K562 (cell line): Measurements from ENCODE around the gene DUSP10.

ENCODE experiments used
- ATF7 ChIP-seq: fragments of 450-650 bp; IDR thresholded peaks from 2 replicates; pipeline ENCODE4 v1.7.1; 2014; ENCODE audit warnings: mild to moderate bottlenecking, moderate library complexity
- CTCF ChIP-seq, 3 experiments: IDR thresholded peaks in 2 of 3; conservative IDR thresholded peaks in 1 of 3; 2 replicates each; pipeline ENCODE4 v1.5.1; 2011 to 2012; ENCODE audit warnings: low read length in 3 of 3, mild to moderate bottlenecking in 3 of 3, control low read depth in 2 of 3, improper control_type of control experiment in 1 of 3, inconsistent platforms in 1 of 3, low read depth in 1 of 3, mixed read lengths in 1 of 3, moderate library complexity in 1 of 3; ENCODE audit not compliant: insufficient read depth in 2 of 3
- E2F4 ChIP-seq: sonication (generic); formaldehyde crosslinking; IDR thresholded peaks from 2 replicates; pipeline ENCODE4 v1.8.0; 2022; ENCODE audit warnings: mild to moderate bottlenecking, low read depth, missing genetic modification reagents
- E2F5 ChIP-seq: sonication (generic); formaldehyde crosslinking; IDR thresholded peaks from 2 replicates; pipeline ENCODE4 v1.8.0; 2022; ENCODE audit warnings: mild to moderate bottlenecking, missing genetic modification reagents
- FOXK1 ChIP-seq: sonication (generic); formaldehyde crosslinking; IDR thresholded peaks from 2 replicates; pipeline ENCODE4 v1.8.0; 2022; ENCODE audit warnings: missing genetic modification reagents, mild to moderate bottlenecking, borderline replicate concordance
- HOXB6 ChIP-seq: fragments of 250-450 bp; sonication (Bioruptor Pico); IDR thresholded peaks from 2 replicates; pipeline ENCODE4 v1.5.1; 2022; ENCODE audit warnings: mild to moderate bottlenecking, borderline replicate concordance
- PPARD ChIP-seq: fragments of 250-450 bp; sonication (Bioruptor Pico); IDR thresholded peaks from 2 replicates; pipeline ENCODE4 v1.8.0; 2022; ENCODE audit warnings: inconsistent platforms, mild to moderate bottlenecking, moderate library complexity
- SPI1 ChIP-seq: IDR thresholded peaks from 2 replicates; pipeline ENCODE4 v1.6.1; 2011; ENCODE audit warnings: low read depth, low read length, control low read depth, borderline replicate concordance
- ZNF778 ChIP-seq: fragments of 450-650 bp; formaldehyde crosslinking; IDR thresholded peaks from 2 replicates; pipeline ENCODE4 v1.4.0; 2020; ENCODE audit warnings: mild to moderate bottlenecking, moderate library complexity

- no peak for TF ChIP-seq PPARD (CRISPR knock-in tag)
- no peak for TF ChIP-seq SPI1
- TF ChIP-seq ATF7, result no peak
- TF ChIP-seq CTCF (IDR thresholded peaks at IDR 0.05 in 2 of 3, conservative IDR thresholded peaks at IDR 0.05 in 1 of 3; ENCODE audit: insufficient read depth in 2 of 3, low read depth in 1 of 3, low read length in 3 of 3), result no peak
- TF ChIP-seq HOXB6 (CRISPR knock-in tag), result no peak
- TF ChIP-seq E2F4 (CRISPR knock-in tag), result no peak
- TF ChIP-seq FOXK1, result no peak
- no peak for TF ChIP-seq ZNF778
- TF ChIP-seq E2F5 (CRISPR knock-in tag), result no peak
Measured at GRCh38 chr1:221700948-221701347, 40.9 kb downstream of the DUSP10 start.
